ENCODE results near the gene NLGN1. TPM values are rescaled to one million over a fixed set of nuclear protein-coding genes. Genes with fewer than 3 reads are reported as not detected.

Gene NLGN1
- total RNA-seq, 2 donors from 2014 or later: 1.3 to 2.4 TPM

- Histone ChIP-seq H3K4me1 (no peaks in the 10 kb centered on the region), H3K27ac (no peak overlapping the region), H3K36me3 (no peaks in the 10 kb centered on the region), H3K27me3 (no peaks in the 10 kb centered on the region), H3K4me3 (no peak overlapping the region), H3K9me3 (no peaks in the 10 kb centered on the region)
- DNase-seq (ENCODE audit: low spot score): no peak
- no peak for TF ChIP-seq CTCF (IDR thresholded peaks at IDR 0.05)
Measured at GRCh38 chr3:174186377-174186989, 788.9 kb downstream of the NLGN1 start.

GRCh38 chr3:174191380-174191779, 793.8 kb downstream of the NLGN1 start:
- H3K27me3 ChIP-seq: no peaks in the 10 kb centered on the region
- H3K9me3 ChIP-seq: no peaks in the 10 kb centered on the region
- TF ChIP-seq CTCF (IDR thresholded peaks at IDR 0.05): no peak
- no peaks in the 10 kb centered on the region for H3K36me3 ChIP-seq
- DNase-seq (ENCODE audit: low spot score): no peak
- no peaks in the 10 kb centered on the region for H3K4me1 ChIP-seq
- H3K4me3 ChIP-seq: no peak overlapping the region
- H3K27ac ChIP-seq: no peak overlapping the region

GRCh38 chr3:174191895-174192294, 794.4 kb downstream of the NLGN1 start:
- DNase-seq (ENCODE audit: low spot score): no peak
- H3K4me1 ChIP-seq: no peaks in the 10 kb centered on the region
- TF ChIP-seq CTCF (IDR thresholded peaks at IDR 0.05): no peak
- no peaks in the 10 kb centered on the region for H3K27me3 ChIP-seq
- H3K36me3 ChIP-seq: no peaks in the 10 kb centered on the region
- no peak overlapping the region for H3K27ac ChIP-seq
- no peak overlapping the region for H3K4me3 ChIP-seq
- H3K9me3 ChIP-seq: no peaks in the 10 kb centered on the region

GRCh38 chr3:174192471-174192870, 794.9 kb downstream of the NLGN1 start:
- no peaks in the 10 kb centered on the region for H3K9me3 ChIP-seq
- H3K27ac ChIP-seq: no peak overlapping the region
- no peak overlapping the region for H3K4me3 ChIP-seq
- no peak for DNase-seq (ENCODE audit: low spot score)
- H3K4me1 ChIP-seq: no peaks in the 10 kb centered on the region
- no peak for TF ChIP-seq CTCF (IDR thresholded peaks at IDR 0.05)
- H3K27me3 ChIP-seq: no peaks in the 10 kb centered on the region
- H3K36me3 ChIP-seq: no peaks in the 10 kb centered on the region

- no peaks in the 10 kb centered on the region for H3K4me1 ChIP-seq
- no peaks in the 10 kb centered on the region for H3K36me3 ChIP-seq
- H3K9me3 ChIP-seq: no peaks in the 10 kb centered on the region
- DNase-seq (ENCODE audit: low spot score): no peak
- no peak overlapping the region for H3K27ac ChIP-seq
- H3K4me3 ChIP-seq: no peak overlapping the region
- no peaks in the 10 kb centered on the region for H3K27me3 ChIP-seq
- no peak for TF ChIP-seq CTCF (IDR thresholded peaks at IDR 0.05)
Measured at GRCh38 chr3:174193604-174194003, 796.1 kb downstream of the NLGN1 start.

- H3K9me3 ChIP-seq: no peaks in the 10 kb centered on the region
- H3K4me1 ChIP-seq: peaks cover 0 to 11% of the 10 kb centered on the region in 2 donors
- H3K27ac ChIP-seq: no peak overlapping the region
- TF ChIP-seq CTCF (IDR thresholded peaks at IDR 0.05): no peak
- no peak overlapping the region for H3K4me3 ChIP-seq
- DNase-seq (ENCODE audit: low spot score): no peak
- H3K27me3 ChIP-seq: no peaks in the 10 kb centered on the region
- H3K36me3 ChIP-seq: no peaks in the 10 kb centered on the region
Measured at GRCh38 chr3:174197416-174197815, 799.9 kb downstream of the NLGN1 start.
